Cardiac fibroblast (primary cell): ENCODE data around the gene XYLT1.

ENCODE experiments used
- DNase-seq, 2 donors: peaks; one replicate each; pipeline versions ENCODE4 v3.0.0 to v3.0.0-alpha.2; 2010; ENCODE audit warnings: low read depth in 2 of 2
- H3K4me3 ChIP-seq, 2 donors: replicated peaks in 1 of 2; 1 replicate in 1 of 2; 2 replicates in 1 of 2; pipeline ENCODE4 v1.5.1; 2011; ENCODE audit warnings: low read depth in 2 of 2, low read length in 2 of 2, mild to moderate bottlenecking in 2 of 2, moderate library complexity in 1 of 2
- TF ChIP-seq, protein P1 (sequence below): IDR thresholded peaks from one replicate; pipeline ENCODE4 v1.5.1; 2011; ENCODE audit warnings: low read depth, mild to moderate bottlenecking, low read length, inconsistent platforms

Gene XYLT1

DNA sequence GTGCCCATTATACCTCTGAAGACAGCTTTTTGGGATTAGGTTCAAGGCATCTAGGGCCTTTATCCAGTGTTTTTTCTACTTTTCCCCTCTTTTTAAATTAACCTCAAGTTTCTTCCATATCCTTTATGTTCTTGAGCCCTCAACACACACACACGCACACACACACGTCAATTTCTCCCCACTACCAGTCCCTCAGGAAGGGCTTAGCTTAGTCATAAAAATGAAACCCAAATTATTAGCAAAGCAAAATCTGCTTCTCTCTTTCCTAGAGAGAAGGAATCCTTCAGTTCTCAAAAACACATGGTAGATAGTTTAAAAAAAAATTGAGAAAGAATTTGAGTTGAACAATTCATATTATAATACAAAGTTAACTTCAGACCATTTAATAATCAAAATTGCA, 401.1 kb downstream of the XYLT1 start:
- H3K4me3 ChIP-seq = no peak overlapping the region
- TF ChIP-seq, protein P1, sequence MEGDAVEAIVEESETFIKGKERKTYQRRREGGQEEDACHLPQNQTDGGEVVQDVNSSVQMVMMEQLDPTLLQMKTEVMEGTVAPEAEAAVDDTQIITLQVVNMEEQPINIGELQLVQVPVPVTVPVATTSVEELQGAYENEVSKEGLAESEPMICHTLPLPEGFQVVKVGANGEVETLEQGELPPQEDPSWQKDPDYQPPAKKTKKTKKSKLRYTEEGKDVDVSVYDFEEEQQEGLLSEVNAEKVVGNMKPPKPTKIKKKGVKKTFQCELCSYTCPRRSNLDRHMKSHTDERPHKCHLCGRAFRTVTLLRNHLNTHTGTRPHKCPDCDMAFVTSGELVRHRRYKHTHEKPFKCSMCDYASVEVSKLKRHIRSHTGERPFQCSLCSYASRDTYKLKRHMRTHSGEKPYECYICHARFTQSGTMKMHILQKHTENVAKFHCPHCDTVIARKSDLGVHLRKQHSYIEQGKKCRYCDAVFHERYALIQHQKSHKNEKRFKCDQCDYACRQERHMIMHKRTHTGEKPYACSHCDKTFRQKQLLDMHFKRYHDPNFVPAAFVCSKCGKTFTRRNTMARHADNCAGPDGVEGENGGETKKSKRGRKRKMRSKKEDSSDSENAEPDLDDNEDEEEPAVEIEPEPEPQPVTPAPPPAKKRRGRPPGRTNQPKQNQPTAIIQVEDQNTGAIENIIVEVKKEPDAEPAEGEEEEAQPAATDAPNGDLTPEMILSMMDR = no peak
- DNase-seq = no peak

GRCh38 chr16:17068524-17068923, 402.2 kb downstream of the XYLT1 start:
- no peak overlapping the region for H3K4me3 ChIP-seq
- TF ChIP-seq, protein P1 = no peak
- DNase-seq = no peak

GRCh38 chr16:17067882-17068281, 402.9 kb downstream of the XYLT1 start:
- H3K4me3 ChIP-seq = no peak overlapping the region
- TF ChIP-seq, protein P1 = no peak
- no peak for DNase-seq

- no peak for DNase-seq
These were observed 407.3 kb downstream of the XYLT1 start for GRCh38 chr16:17063201-17064139.

GRCh38 chr16:17062676-17063075, 408.1 kb downstream of the XYLT1 start:
- TF ChIP-seq, protein P1 = no peak
- DNase-seq = no peak

More at GRCh38 chr16:17063201-17064139, 407.3 kb downstream of the XYLT1 start:
- H3K4me3 ChIP-seq = no peak overlapping the region
- TF ChIP-seq, protein P1 = no peak

DNA sequence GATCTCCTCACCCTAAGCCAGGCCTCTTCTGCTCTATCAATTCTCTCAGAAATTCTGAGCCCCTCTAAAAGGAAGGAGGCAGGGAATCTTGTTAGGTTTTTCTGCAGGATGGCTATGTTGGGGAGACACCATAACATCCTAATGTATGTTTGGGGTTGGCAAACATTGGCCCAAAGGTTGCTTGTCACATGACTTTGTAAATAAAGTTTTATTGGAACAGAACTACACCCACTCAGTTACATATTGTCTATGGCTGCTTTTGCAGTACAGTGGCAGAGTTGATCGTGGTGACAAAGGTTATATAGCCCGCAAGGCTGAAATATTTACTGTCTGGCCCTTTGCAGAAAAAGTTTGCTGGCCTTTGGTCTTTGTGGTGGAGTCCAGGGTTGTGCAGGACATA, 409.4 kb downstream of the XYLT1 start:
- no peak for DNase-seq
- TF ChIP-seq, protein P1 = no peak
- H3K4me3 ChIP-seq = no peak overlapping the region

More at GRCh38 chr16:17062676-17063075, 408.1 kb downstream of the XYLT1 start:
- no peak overlapping the region for H3K4me3 ChIP-seq
